ENCODE results near the gene HSPA4. TPM values are rescaled to one million over a fixed set of nuclear protein-coding genes. Genes with fewer than 3 reads are reported as not detected.
A peak's percentile ranks its signal among the peaks of the same experiment; 100 is the strongest.
"Not testable (repeated sequence)": the region's sequence is repeated elsewhere in the genome, so short reads cannot be mapped to it uniquely, and the experiment has no call there.

HSPA4 gene
- total RNA-seq (2014; rRNA removed; shearing (Covaris generic)) = 54.7 and 55.7 TPM in 2 replicates

DNA sequence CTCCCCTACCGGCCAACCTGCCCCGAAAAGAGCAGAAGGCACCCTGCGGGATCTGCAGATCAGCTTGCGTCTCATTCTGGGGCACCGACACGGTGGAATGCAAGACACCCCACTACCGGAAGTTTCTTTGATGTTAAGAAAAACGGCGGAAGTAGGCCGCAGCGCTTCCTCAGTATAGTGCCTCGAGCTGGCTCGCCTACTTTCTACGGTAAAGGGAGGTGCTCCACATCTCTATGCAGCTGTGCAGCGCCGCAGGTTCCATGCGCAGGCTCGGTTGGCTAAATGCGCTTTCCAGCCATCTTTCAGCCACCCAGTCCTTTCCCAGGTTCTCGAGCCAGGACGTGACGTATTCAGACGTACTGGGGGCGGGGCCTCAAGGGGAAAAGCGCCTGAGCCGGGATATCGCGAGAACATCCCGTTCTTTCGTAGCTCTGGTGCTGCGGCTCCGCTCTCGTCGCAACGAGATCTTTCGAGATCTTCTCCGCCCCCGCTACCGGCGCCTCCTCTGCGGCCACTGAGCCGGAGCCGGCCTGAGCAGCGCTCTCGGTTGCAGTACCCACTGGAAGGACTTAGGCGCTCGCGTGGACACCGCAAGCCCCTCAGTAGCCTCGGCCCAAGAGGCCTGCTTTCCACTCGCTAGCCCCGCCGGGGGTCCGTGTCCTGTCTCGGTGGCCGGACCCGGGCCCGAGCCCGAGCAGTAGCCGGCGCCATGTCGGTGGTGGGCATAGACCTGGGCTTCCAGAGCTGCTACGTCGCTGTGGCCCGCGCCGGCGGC, at the start of gene HSPA4:
HSPA4 (plus strand) TSS at position 472 of the 775 bp plus-strand sequence; CDS start at position 710, 238 bp downstream.
- DNase-seq (ENCODE audit: low spot score) = peak; percentile 98

DNA sequence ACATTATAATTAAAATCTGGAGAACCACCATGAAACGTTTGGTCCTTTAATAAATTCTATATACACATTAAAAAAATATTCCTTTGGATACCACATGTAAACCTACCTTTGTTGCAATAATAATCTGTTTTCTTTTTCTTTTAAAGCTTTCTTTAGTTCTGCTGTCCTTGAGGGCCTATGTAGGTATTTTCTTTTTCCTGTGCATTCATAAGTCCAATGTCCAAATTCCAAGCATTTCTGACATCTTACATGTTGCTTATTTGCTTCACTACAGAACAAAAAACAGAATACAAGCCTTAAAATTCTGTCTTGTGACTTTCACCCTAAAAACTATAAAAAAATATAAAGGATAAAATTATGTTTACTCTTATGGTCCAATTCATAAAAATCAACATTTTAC, 45.2 kb upstream of the HSPA4 start:
- no peak for DNase-seq (ENCODE audit: low spot score)

GRCh38 chr5:133008455-133008854, 43.4 kb upstream of the HSPA4 start:
- not testable (repeated sequence) for DNase-seq (ENCODE audit: low spot score)

DNA sequence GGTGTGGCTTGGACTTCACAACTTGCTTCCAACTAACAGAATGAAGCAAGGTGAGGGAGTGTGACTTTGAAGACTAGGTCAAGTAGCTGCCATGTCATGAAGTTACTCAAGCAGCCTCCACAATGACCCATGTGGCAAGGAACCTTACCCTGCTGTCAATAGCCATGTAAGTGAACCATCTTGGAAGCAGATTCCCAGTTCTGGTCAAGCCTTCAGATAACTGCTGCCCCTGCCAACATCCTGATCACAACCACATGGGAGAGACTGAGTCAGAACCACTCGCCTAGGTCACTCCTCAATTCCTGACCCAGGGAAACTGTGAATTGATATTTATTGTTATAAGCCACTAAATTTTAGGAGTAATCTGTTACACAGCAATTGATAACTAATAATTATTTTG, 36.3 kb upstream of the HSPA4 start:
- DNase-seq (ENCODE audit: low spot score) = no peak

DNA sequence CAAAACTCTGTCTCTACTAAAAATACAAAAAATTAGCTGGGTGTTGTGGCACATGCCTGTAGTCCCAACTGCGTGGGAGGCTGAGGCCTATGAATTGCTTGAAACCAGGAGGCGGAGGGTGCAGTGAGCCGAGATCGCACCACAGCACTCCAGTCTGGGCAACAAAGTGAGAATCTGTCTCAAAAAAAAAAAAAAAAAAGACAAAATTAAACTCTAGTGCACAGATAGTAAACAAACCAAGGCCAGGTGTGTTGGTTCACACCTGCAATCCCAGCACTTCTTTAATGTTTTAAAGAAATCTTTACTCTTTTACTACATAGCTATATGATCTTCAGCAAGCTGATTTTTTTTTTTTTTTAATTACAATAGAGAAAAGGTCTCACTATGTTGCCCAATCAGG, 33.8 kb upstream of the HSPA4 start:
- no peak for DNase-seq (ENCODE audit: low spot score)

GRCh38 chr5:133019471-133019870, 32.3 kb upstream of the HSPA4 start:
- not testable (repeated sequence) for DNase-seq (ENCODE audit: low spot score)

DNA sequence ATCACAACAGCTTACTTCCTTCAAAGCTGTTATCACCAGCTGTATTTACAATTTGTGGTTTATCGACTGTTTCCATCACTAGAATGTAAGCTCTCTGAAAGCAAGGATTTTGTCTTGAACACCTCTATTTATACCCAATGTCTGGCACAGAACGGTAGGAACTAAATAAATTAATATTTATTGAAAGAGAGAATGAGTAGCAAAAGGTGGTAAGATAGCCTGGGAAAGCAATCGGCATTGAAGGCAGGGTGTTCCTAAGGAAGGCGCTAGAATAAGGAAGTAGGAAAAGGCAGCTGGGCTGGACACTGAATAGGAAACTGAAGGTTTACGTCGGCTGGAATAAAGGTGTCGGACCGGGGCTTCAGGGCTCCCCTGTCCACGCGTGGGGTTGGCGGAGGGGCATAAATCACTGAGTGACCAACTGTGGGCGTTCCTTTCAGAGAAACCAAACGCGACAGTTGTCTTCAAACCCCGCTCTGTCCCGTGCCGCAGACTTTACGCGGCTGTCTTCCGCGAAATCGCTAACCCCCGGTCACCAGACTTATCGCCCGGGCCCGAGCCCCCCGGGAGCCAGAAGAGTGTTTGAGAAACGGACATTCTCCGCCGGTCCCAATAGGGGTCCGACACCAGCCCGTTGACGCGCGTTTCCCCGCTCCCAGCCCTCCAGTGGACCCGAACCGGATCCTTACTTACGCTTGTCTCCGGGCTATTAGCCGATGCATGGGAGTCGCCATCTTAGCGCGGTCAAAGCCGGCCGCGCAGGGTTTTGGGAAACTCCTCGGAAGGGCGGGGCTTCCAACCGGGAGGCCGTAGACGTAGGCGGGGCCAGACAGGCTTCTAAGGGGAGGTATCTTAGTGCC, 25.8 kb upstream of the HSPA4 start, which contains the start of gene ZCCHC10:
ZCCHC10 (minus strand) TSS at position 746 of the 860 bp plus-strand sequence; CDS start at position 734, 12 bp downstream.
- DNase-seq (ENCODE audit: low spot score) = peak; percentile 89

GRCh38 chr5:133026664-133027153, 25.1 kb upstream of the HSPA4 start:
- peak; percentile 22 for DNase-seq (ENCODE audit: low spot score)

GRCh38 chr5:133029416-133029815, 22.4 kb upstream of the HSPA4 start:
- no peak for DNase-seq (ENCODE audit: low spot score)

DNA sequence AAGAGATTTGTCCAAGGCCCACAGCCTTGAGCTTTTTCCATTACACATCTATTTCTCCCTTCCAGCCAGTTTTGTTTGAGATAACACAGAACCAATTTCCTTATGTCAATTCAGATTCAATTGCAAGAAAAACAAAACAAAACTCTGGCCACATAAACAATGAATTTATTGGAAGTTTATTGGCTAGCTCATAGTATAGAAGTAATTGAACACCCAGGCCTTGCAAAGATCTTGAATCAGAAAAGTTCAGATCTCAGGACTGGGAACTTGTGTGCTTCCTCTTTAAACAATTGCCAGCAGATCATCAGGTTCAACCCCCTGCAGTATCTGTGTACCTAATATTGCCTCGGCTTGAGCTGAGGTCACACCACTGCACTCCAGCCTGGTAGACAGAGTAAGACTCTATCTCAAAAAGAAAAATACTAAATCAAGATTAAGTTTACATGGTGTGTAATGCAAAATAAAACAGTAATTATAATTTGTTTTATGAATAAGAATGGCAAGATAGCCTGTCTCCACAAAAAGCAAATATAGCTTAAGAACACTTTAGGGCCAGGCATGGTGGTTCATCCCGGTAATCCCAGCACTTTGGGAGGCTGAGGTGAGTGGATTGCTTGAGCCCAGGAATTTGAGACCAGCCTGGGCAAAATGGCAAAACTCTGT, 21.3 kb upstream of the HSPA4 start:
- DNase-seq (ENCODE audit: low spot score) = no peak

- peak; percentile 27 for DNase-seq (ENCODE audit: low spot score)
Measured at GRCh38 chr5:133032852-133033742, 18.7 kb upstream of the HSPA4 start.

DNA sequence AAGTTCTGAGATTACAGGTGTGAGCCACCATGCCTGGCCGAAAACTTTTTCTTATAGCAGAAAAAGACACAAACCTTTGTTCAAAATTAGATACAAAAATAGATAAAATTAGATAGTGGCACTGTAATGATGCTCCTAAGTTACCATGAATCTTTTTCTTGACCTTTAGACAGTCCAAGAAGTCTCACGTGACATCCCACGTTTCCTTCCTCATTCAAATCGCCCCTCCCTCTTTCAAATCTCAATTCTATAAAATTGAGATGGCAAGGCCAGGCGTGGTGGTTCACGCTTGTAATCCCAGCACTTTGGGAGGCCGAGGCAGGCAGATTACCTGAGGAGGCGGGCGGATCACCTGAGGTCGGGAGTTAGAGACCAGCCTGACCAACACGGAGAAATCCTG, 17.7 kb upstream of the HSPA4 start:
- no peak for DNase-seq (ENCODE audit: low spot score)

GRCh38 chr5:133035224-133035623, 16.6 kb upstream of the HSPA4 start:
- no peak for DNase-seq (ENCODE audit: low spot score)

DNA sequence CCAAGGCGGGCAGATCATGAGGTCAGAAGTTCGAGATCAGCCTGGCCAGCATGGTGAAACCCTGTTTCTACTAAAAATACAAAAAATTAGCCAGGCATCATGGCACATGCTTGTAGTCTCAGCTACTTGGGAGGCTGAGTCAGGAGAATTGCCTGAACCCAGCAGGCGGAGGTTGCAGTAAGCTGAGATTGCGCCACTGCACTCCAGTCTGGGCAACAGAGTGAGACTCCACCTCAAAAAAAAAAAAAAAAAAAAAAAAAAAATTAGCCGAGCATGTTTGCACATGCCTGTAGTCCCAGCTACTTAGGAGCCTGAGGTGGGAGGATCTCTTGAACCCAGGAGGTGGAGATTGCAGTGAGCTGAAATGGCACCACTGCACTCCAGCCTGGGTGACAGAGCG, 15.1 kb upstream of the HSPA4 start:
- DNase-seq (ENCODE audit: low spot score) = not testable (repeated sequence)

DNA sequence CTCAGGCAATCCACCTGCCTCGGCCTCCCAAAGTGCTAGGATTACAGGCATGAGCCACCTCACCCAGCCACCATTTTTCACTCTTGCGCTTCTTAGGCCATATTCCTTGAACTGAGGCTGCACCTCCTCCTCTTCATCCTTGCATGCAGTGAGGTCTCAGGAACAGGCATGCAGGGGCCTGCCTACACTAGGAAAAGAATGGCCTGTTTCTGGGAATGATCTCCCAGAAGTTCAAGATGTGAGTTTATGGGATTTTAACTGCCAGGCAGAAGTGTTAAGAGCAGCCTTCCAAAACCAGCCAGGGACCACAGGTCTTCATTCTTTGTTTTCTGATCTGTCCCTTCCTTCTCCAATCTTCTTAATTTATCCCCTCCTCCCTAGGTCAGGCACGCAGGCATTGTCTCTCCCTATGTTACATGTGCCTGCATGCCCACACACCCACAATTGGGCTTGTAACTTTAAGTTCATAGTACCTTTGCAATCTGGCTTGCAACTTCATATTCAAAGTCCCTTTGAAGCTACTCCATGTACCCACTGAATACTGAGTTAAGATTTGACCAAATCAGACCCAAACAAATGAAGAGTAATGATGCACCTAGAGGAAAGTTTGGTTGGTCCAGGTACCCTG, 10.5 kb upstream of the HSPA4 start:
- DNase-seq (ENCODE audit: low spot score) = no peak

DNA sequence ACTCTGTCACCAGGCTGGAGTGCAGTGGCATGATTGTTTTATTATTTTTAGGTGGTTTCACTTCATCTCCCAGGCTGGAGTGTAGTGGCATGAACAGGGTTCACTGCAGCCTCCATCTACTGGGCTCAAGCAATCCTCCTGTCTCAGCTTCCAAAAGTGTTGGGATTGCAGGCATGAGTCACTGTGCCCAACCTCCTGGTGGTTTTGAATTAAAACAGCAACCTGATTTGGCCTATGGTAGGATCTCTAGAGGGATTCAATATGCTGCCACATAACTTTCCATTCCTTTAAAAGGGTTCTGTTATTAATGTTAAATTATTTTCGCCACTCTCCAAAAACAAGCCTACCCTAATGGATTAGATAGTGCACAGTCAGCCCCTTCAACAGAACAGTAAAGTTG, 9.9 kb upstream of the HSPA4 start:
- DNase-seq (ENCODE audit: low spot score) = no peak

DNA sequence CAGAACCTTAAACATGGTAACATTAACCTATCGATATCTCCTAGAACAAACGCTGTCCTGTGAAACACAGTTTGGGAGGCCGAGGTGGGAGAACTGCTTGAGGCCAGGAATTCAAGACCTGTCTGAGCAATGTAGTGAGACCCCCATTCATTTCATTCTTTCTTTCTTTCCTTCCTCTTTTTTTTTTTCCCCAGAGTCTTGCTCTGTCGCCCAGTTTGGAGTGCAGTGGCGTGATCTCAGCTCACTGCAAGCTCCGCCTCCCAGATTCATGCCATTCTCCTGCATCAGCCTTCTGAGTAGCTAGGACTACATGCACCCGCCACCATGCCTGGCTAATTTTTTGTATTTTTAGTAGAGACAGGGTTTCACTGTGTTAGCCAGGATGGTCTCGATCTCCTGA, 5.3 kb upstream of the HSPA4 start:
- not testable (repeated sequence) for DNase-seq (ENCODE audit: low spot score)

GRCh38 chr5:133047404-133047803, 4.4 kb upstream of the HSPA4 start:
- DNase-seq (ENCODE audit: low spot score) = no peak

DNA sequence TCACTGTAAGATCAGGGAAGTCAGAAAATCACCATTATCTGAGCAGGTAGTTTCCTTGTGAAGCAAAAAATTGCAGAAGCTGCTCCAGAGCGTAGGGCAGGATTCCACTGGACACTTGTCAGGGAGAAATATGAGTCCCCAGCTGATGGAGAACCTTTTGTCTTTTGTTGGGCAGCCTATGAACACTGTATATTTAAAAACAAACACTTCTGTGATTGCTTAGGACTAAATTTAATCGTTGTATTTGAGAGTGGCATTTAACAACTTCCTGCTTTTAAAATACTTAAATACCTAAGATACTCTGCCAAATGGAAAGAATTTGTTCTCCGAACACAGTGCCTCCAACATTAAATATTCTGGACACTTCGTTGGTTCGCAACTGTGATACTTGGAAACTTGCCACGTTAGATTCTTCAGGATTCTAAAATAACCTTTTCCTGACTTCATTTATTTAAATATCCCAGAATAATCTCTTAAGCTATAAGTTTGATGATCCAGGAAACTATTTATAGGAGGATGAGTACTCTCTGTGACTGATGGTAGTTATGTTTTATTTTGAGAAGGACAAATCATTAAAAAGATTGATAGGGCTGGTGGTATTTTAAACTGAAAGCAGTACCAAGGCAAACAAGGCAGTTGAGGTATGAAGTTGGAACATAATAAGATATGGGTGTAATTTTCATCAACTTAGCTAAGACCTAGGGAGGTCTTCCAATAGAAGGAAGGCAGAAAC, 2.7 kb upstream of the HSPA4 start:
- no peak for DNase-seq (ENCODE audit: low spot score)

DNA sequence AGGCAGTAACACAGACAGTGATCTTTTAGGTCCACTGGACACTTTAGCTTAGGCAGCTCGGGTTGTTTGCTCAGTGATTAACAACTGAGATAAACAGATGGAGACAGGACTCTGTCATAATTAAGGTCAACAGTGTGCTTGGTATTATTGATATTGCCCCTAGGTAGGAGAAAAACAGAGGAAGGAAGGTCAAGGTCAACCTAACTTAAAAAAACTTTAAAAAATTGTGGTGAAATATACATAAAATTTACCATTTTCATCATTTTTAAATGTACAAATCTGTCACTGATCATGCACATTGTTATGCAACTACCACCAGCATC, 2.1 kb upstream of the HSPA4 start:
- peak; percentile 43 for DNase-seq (ENCODE audit: low spot score)
